Ovary (tissue), 3 donors: ENCODE measurements around the gene PLCB4.

Experiments used
- CTCF ChIP-seq, 3 donors: fragments of 450-650 bp in 2 of 3; fragments of 200-600 bp in 1 of 3; IDR thresholded peaks; one replicate each; pipeline versions ENCODE4 v1.5.1 to v1.8.0; 2016 to 2022; ENCODE audit warnings: antibody characterized with exemption in 3 of 3, mild to moderate bottlenecking in 1 of 3
- EP300 ChIP-seq: sonication (generic); formaldehyde crosslinking; IDR thresholded peaks from one replicate; pipeline ENCODE4 v1.6.1; 2017; ENCODE audit warnings: antibody characterized with exemption
- POLR2A ChIP-seq: fragments of 450-650 bp; IDR thresholded peaks from one replicate; pipeline ENCODE4 v1.6.1; 2017; ENCODE audit warnings: antibody characterized with exemption, mild to moderate bottlenecking, moderate library complexity
- donor health status: DM: no; HTN: no; CAD: no.

GRCh38 chr20:9126527-9126926 lies 57.6 kb downstream of the PLCB4 start:
- TF ChIP-seq CTCF (IDR thresholded peaks at IDR 0.05) (no peak), EP300 (no peak), POLR2A (no peak)
